GM19099 (cell line): Measurements from ENCODE around the gene TDRD9.

Experiments used
- POLR2A ChIP-seq: IDR thresholded peaks from 3 replicates; pipeline ENCODE4 v1.6.1; 2011; ENCODE audit warnings: low read depth; ENCODE audit not compliant: insufficient read length; ENCODE audit errors: extremely low read depth

The TDRD9 gene

GRCh38 chr14:103928011-103928890 is at the start of gene TDRD9:
Gene TDRD9, plus strand, starts transcription at chr14:103928456. Its CDS starts 54 bp downstream, at chr14:103928510.
- no peak for TF ChIP-seq POLR2A

GRCh38 chr14:103879118-103879569 is 49.1 kb upstream of the TDRD9 start:
- no peak for TF ChIP-seq POLR2A

GRCh38 chr14:103879570-103880347 is 48.5 kb upstream of the TDRD9 start:
- TF ChIP-seq POLR2A = no peak

- no peak for TF ChIP-seq POLR2A
Measured at GRCh38 chr14:103880348-103881267, 47.6 kb upstream of the TDRD9 start.

- TF ChIP-seq POLR2A = no peak
Measured at GRCh38 chr14:103881268-103882201, 46.7 kb upstream of the TDRD9 start.

GRCh38 chr14:103882503-103883262 is 45.6 kb upstream of the TDRD9 start:
- no peak for TF ChIP-seq POLR2A

GRCh38 chr14:103883263-103883523 is 45.1 kb upstream of the TDRD9 start:
- TF ChIP-seq POLR2A = no peak

GRCh38 chr14:103884854-103885253 is 43.4 kb upstream of the TDRD9 start:
- no peak for TF ChIP-seq POLR2A

GRCh38 chr14:103885509-103885932 is 42.7 kb upstream of the TDRD9 start:
- TF ChIP-seq POLR2A = no peak

- no peak for TF ChIP-seq POLR2A
Measured at GRCh38 chr14:103886304-103887169, 41.7 kb upstream of the TDRD9 start.

- TF ChIP-seq POLR2A = no peak
Measured at GRCh38 chr14:103887170-103887501, 41.1 kb upstream of the TDRD9 start.

- no peak for TF ChIP-seq POLR2A
Measured at GRCh38 chr14:103887557-103888115, 40.6 kb upstream of the TDRD9 start.

GRCh38 chr14:103889313-103890051 is 38.8 kb upstream of the TDRD9 start:
- no peak for TF ChIP-seq POLR2A
